A673 (cell line): ENCODE data around the gene PPM1F.
"Not testable (repeated sequence)": the region's sequence is repeated elsewhere in the genome, so short reads cannot be mapped to it uniquely, and the experiment has no call there.

Experiments
- CTCF ChIP-seq: fragments of 300-800, 200-600 bp; sonication (generic); conservative IDR thresholded peaks from 2 replicates; pipeline ENCODE4 v1.5.1; 2017; ENCODE audit warnings: low read depth, mild to moderate bottlenecking, antibody characterized with exemption, low read length, moderate library complexity, mixed read lengths
- EZH2 ChIP-seq: fragments of 200-600 bp; sonication (generic); IDR thresholded peaks from 2 replicates; pipeline ENCODE4 v1.6.1; 2017; ENCODE audit warnings: borderline replicate concordance, low read depth, mild to moderate bottlenecking, mixed read lengths, antibody characterized with exemption, low read length; ENCODE audit not compliant: poor library complexity, severe bottlenecking

GRCh38 chr22:21910367-21910766 lies 42.3 kb downstream of the PPM1F start:
- TF ChIP-seq CTCF, EZH2: not testable (repeated sequence)
